ENCODE results near the gene CD81.

CD81 gene

DNA sequence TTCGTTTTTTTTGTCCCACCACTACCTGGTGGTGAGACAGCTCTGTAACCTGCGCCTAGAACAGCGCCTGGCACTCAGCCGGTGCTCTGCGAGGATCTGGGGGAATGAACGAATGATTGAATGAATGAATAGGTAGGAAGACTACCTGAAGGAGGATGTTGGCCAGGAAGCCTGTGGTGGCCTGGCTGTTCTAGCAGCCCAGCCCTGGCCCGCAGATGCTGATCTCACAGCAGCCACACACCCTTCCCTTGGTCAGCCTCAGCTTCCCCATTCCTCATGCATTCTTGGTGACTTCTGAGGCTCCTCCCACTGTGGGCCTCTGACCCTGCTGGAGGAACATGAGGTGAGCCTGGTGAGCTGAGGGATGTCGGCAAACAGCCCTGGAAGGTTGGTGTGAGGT, 63.5 kb downstream of the CD81 start:
- DNase-seq: no peak

DNA sequence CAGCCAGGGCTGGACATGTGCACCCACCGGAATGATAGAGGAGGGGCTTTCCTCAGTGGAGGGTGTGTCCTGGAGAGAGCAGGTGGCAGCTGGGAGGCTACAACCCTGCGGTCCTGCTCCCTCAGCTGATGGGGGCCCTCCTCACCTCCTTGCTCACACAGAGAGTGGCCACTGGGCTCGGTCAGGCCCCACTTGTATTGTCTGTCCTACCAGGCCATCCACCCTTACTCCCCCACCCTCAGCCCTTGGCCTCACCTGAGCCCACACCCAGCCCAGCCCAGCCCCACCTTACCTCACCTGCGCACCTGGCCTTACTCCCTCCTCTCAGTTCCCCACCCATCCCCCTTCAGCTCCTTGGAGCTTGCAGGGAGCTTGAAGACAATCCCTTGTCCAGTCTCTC, 64.1 kb downstream of the CD81 start:
- no peak for DNase-seq

DNA sequence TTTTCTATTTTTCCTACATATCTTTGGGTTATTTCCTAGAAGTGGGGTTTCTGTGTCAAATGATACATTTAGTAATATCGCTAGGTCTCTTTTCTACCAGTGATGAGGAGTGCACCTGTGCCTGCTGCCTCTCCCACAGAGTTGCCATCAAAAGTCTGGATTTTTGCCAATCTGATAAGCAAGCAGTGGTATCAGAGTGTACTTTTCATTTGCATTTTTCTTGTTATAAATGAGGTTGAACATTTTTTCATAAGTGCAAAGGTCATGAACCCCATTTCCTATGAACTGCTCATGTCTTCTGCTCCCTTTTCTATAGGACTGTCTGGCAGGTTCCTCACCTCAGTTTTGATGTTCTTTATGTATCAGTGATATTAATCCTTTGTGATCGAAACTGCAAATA, 65.5 kb downstream of the CD81 start:
- no peak for DNase-seq

DNA sequence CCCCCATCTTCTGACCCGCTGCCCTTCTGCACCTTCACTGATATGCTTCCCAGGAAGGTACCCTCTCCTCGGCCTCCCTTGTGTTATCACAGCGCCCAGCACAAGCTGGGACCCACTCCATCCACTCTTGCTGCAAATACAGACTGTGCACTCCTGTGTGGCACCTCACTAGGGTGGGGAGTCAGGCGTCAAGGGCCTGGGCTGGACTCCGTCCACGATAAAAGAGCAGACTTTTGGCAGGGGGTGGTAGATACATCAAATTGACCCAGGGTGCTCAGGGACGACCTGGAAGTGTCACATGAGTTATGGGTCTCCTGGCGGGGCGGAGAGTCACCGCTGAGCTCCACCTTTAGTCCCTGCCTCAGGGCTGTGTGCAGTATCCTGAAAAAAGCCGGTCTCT, 66.3 kb downstream of the CD81 start:
- no peak for DNase-seq

DNA sequence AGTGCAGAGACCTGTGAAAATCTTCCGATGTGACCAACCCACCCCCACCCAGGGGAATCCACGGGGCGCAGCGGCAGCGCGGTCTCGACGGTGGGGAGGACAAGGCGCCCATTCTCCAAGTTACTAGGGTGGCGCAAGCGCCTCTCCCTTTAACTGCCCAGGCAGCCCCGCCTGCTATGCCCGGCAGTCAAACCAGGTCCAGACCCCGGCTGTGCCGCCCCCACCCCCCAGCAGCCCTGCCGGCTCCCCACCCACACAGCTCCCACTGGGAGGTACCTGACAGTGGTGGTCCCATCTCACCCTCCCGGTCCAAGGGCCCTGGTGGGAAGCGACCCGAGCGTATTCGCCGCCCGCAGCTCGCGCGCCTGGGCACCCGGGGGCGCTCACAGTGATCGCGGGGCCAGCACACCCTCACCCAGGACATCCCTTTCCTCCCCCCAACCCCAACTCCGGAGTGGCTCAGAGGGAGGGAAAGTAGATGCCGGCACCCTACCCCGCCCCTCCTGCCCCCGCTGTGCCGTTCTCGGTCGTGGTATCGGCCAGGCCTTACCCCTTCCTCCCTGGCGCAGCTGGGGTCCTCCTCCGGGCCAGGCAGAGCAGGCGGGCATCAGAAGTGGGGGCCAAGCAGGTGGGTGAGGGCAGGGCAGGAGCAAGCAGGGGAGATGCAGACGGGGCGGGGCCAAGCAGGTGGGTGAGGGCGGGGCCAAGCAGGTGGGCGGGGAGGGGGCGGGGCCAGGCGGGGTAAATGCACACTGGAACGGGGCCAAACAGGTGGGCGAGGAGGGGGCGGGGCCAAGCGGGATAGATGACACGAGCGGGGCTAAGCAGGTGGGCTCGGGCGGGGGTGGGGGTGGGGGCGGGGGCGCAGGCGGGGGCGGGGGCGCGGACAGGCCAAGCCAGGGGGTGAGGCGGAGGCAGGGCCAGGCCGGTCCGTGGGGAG, 67.0 kb downstream of the CD81 start, which contains the start of gene TRPM5:
Gene TRPM5 (minus strand): TSS at position 634 of the 940 bp plus-strand sequence. CDS start 21,478 bp downstream, outside the sequence.
- peak; percentile 90 for DNase-seq

DNA sequence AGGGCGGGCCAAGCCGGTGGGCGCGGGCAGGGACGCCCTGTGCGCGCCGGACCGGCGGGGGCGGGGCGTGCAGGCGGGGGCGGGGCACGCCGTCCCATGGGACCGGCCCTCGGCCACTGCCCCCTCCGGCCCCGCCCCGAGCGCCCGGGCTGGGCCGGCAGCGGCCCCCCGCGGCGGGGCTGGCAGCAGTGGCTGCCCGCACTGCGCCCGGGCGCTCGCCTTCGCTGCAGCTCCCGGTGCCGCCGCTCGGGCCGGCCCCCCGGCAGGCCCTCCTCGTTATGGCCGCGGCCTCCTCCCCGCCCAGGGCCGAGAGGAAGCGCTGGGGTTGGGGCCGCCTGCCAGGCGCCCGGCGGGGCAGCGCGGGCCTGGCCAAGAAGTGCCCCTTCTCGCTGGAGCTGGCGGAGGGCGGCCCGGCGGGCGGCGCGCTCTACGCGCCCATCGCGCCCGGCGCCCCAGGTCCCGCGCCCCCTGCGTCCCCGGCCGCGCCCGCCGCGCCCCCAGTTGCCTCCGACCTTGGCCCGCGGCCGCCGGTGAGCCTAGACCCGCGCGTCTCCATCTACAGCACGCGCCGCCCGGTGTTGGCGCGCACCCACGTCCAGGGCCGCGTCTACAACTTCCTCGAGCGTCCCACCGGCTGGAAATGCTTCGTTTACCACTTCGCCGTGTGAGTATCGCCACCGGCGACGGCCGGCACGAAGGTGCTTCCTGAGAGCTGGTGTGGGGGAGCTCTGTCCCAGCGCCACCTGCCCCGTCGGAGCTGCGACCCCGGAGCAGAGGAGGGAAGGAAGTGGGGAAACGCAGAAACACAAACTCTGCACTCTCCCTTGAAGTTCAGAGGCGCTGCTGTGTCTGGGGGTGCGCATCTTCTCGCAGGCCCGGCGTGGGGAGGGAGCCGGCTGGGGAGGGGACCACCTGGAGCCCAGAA, 68.0 kb downstream of the CD81 start, which contains the start of gene KCNQ1:
Gene KCNQ1 (plus strand): TSS at position 188 of the 925 bp plus-strand sequence. CDS start 91 bp downstream, at position 279.
- DNase-seq: peak; percentile 73

DNA sequence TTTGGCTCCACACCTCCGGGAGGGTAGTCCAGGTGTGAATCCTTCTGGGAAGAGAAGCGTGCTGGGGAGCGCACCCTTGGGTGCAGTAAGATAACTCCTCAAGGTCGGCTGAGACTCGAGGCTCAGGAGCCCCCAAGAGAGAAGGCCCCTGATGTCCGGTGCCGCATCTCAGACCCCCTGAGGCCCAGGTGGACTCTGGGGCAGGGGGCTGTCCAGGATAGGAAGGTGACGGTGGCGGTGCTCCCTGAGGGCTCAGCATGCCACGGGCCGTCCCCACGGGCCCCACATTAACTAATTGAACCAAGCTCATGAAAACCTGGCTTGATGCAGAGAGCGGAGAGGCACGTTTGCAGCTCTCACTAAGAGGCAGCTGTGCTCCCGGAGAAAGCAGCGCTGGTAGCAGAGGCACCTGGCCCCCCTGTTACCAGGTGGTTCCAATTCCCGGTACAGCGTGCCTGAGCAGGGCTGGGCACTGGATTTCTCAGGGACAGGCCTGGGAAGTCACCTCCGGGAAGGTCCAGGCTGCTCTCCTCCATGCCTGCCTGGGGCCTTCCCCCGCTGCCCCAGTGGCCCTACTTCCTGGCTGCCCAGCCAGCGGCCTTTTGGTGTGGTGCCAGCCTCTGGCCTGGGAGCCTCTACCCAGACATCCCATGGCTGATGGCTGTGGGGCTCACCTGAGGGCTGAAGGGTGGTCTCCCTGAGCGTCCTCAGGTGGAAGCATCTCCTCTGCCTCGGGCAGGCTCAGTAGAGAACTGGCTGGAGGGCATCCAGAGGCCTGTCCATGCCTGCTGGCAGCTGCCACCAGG, 68.8 kb downstream of the CD81 start:
- DNase-seq: no peak

DNA sequence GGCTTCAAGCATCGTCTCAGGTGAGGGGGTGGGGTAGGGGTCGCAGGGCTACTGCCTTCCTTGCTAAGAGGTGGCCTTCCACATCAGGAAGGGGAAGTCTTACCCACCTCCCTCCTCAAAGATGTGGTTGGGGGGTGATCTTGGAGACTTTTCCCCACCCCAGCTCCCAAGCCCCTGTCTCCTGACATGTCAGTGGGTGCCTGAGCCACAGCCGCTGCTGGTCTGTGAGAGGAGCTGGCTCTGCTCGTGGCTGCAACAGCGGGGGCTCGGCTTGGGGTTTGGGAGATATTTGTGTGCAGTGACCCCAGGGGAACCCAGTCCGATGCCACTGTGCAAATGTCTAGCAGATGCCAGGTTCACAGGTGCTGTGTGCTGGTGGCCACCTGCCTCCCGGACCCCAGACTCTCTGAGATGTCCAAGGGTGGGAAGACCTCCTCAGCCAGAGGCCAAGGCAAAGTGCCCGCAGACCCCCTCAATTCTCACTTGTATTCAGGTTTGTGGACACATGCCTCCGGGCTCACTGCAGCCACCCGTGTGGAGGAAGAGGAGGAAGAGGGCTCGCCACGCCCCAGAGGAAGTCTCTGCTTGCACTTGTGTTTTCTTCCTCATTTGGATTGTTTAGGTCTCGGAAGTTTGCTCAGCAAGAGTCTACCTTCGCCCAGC, 69.6 kb downstream of the CD81 start:
- no peak for DNase-seq
